GM12865 (cell line): Measurements from ENCODE around the gene MICALL1.

Experiments
- DNase-seq: peaks from one replicate; pipeline ENCODE4 v3.0.0; 2010; ENCODE audit warnings: low read depth
- H3K4me3 ChIP-seq: 2 replicates; pipeline ENCODE4 v1.5.1; 2011; ENCODE audit warnings: mild to moderate bottlenecking, low read depth, low read length, control low read depth
- CTCF ChIP-seq: IDR thresholded peaks from 2 replicates; pipeline ENCODE4 v1.5.1; 2011; ENCODE audit warnings: low read length, control low read depth, low read depth, inconsistent platforms; ENCODE audit not compliant: insufficient read depth; ENCODE audit errors: missing control alignments

The MICALL1 gene

GRCh38 chr22:37965940-37966664 is 60.0 kb downstream of the MICALL1 start:
- DNase-seq: no peak
- no peak for TF ChIP-seq CTCF

GRCh38 chr22:37967147-37967546 is 61.0 kb downstream of the MICALL1 start:
- H3K4me3 ChIP-seq: no peak overlapping the region

More at GRCh38 chr22:37965940-37966664, 60.0 kb downstream of the MICALL1 start:
- no peak overlapping the region for H3K4me3 ChIP-seq

GRCh38 chr22:37967637-37968451 is 61.7 kb downstream of the MICALL1 start:
- TF ChIP-seq CTCF: no peak
- no peak for DNase-seq

More at GRCh38 chr22:37967147-37967546, 61.0 kb downstream of the MICALL1 start:
- TF ChIP-seq CTCF: no peak
- no peak for DNase-seq

GRCh38 chr22:37968452-37969251 is 62.6 kb downstream of the MICALL1 start:
- no peak for TF ChIP-seq CTCF
- H3K4me3 ChIP-seq: no peak overlapping the region
- DNase-seq: no peak

More at GRCh38 chr22:37967637-37968451, 61.7 kb downstream of the MICALL1 start:
- H3K4me3 ChIP-seq: no peak overlapping the region

GRCh38 chr22:37970864-37971263 is 64.8 kb downstream of the MICALL1 start:
- DNase-seq: no peak
- no peak for TF ChIP-seq CTCF
- H3K4me3 ChIP-seq: no peak overlapping the region

- no peak for DNase-seq
- TF ChIP-seq CTCF: no peak
- no peak overlapping the region for H3K4me3 ChIP-seq
Measured at GRCh38 chr22:37971475-37972434, 65.7 kb downstream of the MICALL1 start.
